ENCODE measurements around the gene ULBP1.
"Not testable (repeated sequence)": the region's sequence is repeated elsewhere in the genome, so short reads cannot be mapped to it uniquely, and the experiment has no call there.

ULBP1 gene

GRCh38 chr6:150004101-150004782, 40.5 kb downstream of the ULBP1 start:
- H3K4me3 ChIP-seq (ENCODE audit: low read depth, low read length), result peak overlapping the region; percentile 53

DNA sequence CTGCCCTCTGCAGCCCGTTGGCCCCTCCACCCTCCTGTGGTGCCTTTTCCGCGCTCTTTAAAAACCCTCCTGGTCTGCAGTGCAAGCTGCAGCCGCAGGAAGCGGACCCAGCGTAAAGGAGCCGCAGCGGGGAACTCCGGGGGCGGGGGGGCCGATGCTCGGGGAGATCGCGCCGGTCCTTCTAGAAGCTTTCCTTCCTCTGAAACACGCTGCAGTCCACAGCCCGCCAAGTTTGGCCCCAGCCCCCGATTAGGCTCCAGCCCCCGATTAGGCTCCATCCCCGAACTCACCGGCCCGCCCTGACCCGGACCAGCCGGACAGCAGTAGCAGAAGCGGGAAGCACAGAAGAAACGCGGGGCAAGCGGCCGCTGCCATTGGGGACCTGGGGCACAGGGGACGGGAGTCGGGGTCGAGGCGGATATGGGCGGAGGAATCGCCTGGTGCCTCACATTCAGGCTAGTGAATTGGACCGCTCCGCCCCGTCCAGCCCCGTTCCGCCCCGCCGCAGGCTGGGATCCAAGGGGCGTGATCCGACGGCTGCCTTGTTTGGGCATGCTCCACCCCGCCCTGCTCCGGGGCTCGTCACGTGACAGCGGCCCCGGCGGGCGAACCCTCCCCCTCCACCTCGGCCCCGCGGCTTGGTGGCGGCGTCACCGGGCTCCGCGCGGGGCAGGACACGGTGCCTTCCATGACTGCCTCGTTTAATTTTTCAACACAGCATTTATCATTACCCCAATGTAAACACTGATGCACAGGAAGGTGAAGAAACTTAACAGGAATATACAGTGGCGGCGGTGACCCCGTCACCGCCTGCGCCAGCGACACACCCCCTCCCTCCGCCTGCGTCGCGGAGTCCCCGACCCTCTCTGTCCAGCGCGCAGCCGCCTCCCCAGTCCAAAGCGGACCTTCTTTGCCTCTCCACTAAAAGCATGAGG, 41.3 kb downstream of the ULBP1 start:
- peak overlapping the region; percentile 53 for H3K4me3 ChIP-seq (ENCODE audit: low read depth, low read length)

- H3K4me3 ChIP-seq (ENCODE audit: low read depth, low read length), result peak overlapping the region; percentile 53
Observed at GRCh38 chr6:150005761-150006651, 42.3 kb downstream of the ULBP1 start.

GRCh38 chr6:150006961-150007464, 43.3 kb downstream of the ULBP1 start:
- no peak overlapping the region for H3K4me3 ChIP-seq (ENCODE audit: low read depth, low read length)

GRCh38 chr6:150008588-150008987, 44.8 kb downstream of the ULBP1 start:
- no peak overlapping the region for H3K4me3 ChIP-seq (ENCODE audit: low read depth, low read length)

DNA sequence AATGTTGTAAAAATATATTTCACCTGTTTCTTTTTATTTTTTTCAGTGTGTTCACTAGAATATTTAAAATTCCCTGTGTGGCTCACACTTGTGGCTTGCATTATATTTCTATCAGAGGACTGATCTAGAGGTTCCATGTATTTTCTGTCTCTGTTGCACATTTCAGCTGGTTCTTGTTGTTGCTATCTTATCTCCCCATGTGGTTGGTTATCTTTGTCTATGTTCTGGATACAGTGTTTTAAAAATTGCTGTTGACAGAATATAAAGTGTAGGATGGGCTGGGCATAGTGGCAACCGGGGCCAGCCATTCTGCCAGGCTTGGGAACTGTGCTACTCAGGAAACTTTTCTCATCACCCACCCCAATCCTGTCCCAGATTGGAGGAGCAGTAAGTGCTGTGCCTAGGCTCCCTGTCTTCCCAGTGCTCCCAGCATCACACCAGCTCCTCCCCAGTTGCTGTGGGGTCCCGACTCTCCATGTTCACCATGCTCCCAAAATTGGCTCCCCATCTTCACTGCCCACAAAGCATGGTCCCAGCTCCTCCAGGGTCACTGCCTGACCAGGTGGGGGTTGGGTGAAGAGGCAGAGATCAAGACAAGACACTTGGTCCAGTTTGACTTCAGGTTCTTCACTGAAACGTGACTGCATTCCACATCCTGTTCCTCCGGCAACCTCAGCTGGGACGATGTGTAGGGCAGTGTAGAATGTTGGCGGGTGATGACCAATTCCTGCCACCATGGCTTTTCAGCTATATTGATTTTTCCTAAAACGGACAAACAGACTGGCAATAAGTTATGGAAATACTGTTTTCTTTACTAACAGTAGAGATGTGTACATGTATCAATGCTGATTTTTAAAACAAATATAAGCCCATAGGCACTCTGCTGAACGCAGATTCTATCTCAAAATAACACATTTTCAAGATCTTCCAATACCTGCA, 49.4 kb downstream of the ULBP1 start:
- not testable (repeated sequence) for H3K4me3 ChIP-seq (ENCODE audit: low read depth, low read length)

GRCh38 chr6:150013785-150014622, 50.3 kb downstream of the ULBP1 start:
- not testable (repeated sequence) for H3K4me3 ChIP-seq (ENCODE audit: low read depth, low read length)

- not testable (repeated sequence) for H3K4me3 ChIP-seq (ENCODE audit: low read depth, low read length)
Observed at GRCh38 chr6:150014623-150015280, 51.0 kb downstream of the ULBP1 start.

GRCh38 chr6:150015281-150016001, 51.7 kb downstream of the ULBP1 start:
- H3K4me3 ChIP-seq (ENCODE audit: low read depth, low read length), result not testable (repeated sequence)

DNA sequence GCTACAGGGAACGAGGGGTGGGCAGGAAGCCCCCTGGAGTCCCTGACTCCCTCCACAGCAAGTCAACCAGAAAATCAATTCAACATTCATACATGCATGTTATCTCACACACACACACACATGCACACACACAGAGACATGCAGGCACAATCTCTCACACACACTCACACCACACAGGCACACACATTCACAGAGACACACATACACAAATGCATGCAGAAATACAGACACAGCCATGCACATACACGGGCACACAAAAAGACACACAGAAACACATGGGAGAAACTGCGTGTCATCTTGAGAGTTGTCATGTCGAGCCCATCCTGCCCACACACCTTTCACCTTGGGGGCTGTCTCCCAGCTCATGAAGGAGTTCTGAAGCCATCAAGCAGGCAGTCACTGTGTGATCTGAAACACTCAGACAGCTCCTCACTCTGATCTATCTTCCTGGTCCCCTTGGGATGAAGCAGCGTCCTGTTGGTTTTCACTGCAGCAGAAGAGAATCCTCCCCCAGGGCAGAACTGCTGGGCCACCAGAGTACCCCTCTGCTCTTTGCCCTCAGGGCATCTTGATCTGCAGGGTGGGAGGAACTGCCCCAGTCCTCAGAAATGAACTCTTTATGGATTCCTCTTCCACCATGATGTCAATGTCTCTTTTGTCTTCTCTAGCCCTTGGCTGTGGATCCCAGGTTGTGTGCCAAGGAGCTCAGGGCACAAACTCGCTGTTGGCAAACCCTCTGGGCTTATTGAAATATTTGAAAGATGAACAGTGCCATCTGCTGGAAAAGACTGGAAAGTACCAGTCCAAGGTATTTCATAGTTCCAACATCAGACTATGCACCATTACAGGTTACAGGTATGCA, 52.8 kb downstream of the ULBP1 start:
- no peak overlapping the region for H3K4me3 ChIP-seq (ENCODE audit: low read depth, low read length)

GRCh38 chr6:150017186-150017521, 53.4 kb downstream of the ULBP1 start:
- H3K4me3 ChIP-seq (ENCODE audit: low read depth, low read length), result not testable (repeated sequence)

DNA sequence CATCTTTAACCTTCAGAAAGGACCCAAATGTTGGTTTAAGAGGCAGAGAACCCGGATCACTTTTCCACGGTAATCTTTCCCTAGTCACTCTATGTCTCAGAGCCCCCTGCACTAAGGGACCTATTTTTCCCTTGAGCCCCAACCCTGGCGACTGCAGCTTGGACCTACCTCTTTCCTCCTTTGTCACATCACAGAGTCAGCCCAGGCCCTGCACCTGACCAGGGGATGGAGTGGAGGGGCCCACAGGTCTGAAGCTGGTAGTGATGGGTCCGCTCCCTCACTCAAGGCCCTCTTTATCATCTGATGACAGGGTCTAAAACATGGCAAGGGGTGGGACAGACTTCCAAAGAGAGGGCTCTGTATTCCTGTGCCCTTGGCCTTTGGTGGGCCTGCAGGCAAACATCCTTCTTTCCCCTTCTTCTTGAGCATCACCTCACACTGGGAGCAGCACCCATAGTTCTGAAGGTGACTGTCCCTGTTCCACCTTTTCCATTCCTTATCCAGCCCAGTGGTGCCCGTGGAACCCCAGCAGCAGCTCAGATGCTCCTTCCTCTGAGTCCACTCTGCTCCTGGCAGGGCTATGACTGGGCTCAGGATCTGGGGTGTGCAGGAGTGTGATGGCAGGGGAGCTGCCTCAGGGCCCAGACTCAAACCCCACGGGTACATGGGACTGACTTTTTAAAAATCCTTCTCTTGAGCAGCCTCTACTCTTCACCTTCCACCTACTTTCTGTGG, 55.3 kb downstream of the ULBP1 start:
- no peak overlapping the region for H3K4me3 ChIP-seq (ENCODE audit: low read depth, low read length)

GRCh38 chr6:150021870-150022269, 58.1 kb downstream of the ULBP1 start:
- H3K4me3 ChIP-seq (ENCODE audit: low read depth, low read length), result not testable (repeated sequence)

Data from iPS-11a (cell line).